H1 (cell line): ENCODE results near the gene MLH3. TPM values are rescaled to one million over a fixed set of nuclear protein-coding genes. Genes with fewer than 3 reads are reported as not detected.
A peak's percentile ranks its signal among the peaks of the same experiment; 100 is the strongest.

Experiments used
- CTCF ChIA-PET: fragments of 300-600 bp; sonication (Branson Sonifier 250); formaldehyde crosslinking; loops from one replicate; lab custom pipeline; 2021; ENCODE audit not compliant: partially characterized antibody; lab: Charles Lee
- POLR2A ChIA-PET: fragments of 300-600 bp; sonication (Branson Sonifier 250); formaldehyde crosslinking; loops from one replicate; lab custom pipeline; 2021; ENCODE audit warnings: inconsistent platforms; ENCODE audit not compliant: partially characterized antibody; lab: Charles Lee
- DNase-seq, 2 experiments: peaks; one replicate each; pipeline versions ENCODE4 v3.0.0 to v3.0.0-alpha.2; 2010 to 2022; ENCODE audit warnings: low spot score in 2 of 2, low read depth in 1 of 2, mixed read lengths in 1 of 2
- FAIRE-seq: peaks from 2 replicates; lab custom pipeline; 2011; peaks lifted over from hg19 to GRCh38; lab: Jason Lieb, UNC
- H2AFZ ChIP-seq: 2 replicates; pipeline ENCODE4 v1.8.1; 2012; ENCODE audit warnings: low read length, inconsistent platforms
- H2AK5ac ChIP-seq: 2 replicates; pipeline ENCODE4 v1.6.1; 2013; ENCODE audit warnings: low read depth, low read length
- H2BK120ac ChIP-seq: replicated peaks from 2 replicates; pipeline ENCODE3; 2013; ENCODE audit warnings: low read depth, low read length, inconsistent platforms
- H2BK12ac ChIP-seq: 2 replicates; pipeline ENCODE4 v1.6.1; 2013; ENCODE audit warnings: low read depth, low read length
- H2BK15ac ChIP-seq: 2 replicates; pipeline ENCODE4 v1.6.1; 2013; ENCODE audit warnings: low read length
- H2BK20ac ChIP-seq: 2 replicates; pipeline ENCODE4 v1.6.1; 2013; ENCODE audit warnings: low read length
- H2BK5ac ChIP-seq: 2 replicates; pipeline ENCODE4 v1.6.1; 2013; ENCODE audit warnings: low read depth, low read length
- H3K14ac ChIP-seq: 2 replicates; pipeline ENCODE4 v1.6.1; 2013; ENCODE audit warnings: inconsistent platforms; ENCODE audit not compliant: insufficient read length
- H3K18ac ChIP-seq: 2 replicates; pipeline ENCODE4 v1.6.1; 2013; ENCODE audit warnings: low read length; ENCODE audit errors: extremely low read depth
- H3K23ac ChIP-seq: 2 replicates; pipeline ENCODE4 v1.6.1; 2013; ENCODE audit warnings: inconsistent platforms; ENCODE audit not compliant: insufficient read length
- H3K23me2 ChIP-seq: 2 replicates; pipeline ENCODE4 v1.6.1; 2013; ENCODE audit warnings: low read depth, low read length
- H3K27ac ChIP-seq: 2 replicates; pipeline ENCODE4 v1.6.1; 2011; ENCODE audit warnings: low read depth, low read length, inconsistent platforms
- H3K27me3 ChIP-seq, 4 experiments: replicated peaks in 1 of 4; 1 replicate in 1 of 4; 2 replicates in 3 of 4; pipeline versions ENCODE4 v1.6.1 to v1.8.1; 2011 to 2013; ENCODE audit warnings: low read length in 3 of 4, mild to moderate bottlenecking in 3 of 4, inconsistent platforms in 2 of 4, mixed read lengths in 2 of 4, moderate library complexity in 1 of 4; ENCODE audit not compliant: control insufficient read depth in 3 of 4, insufficient read depth in 3 of 4; ENCODE audit errors: extremely low read depth in 1 of 4
- H3K36me3 ChIP-seq, 4 experiments: 2 replicates each; pipeline versions ENCODE4 v1.6.1 to v1.8.1; 2011 to 2013; ENCODE audit warnings: mild to moderate bottlenecking in 4 of 4, low read length in 3 of 4, moderate library complexity in 2 of 4, control low read depth in 1 of 4, inconsistent platforms in 1 of 4; ENCODE audit not compliant: insufficient read depth in 4 of 4, control insufficient read depth in 2 of 4
- H3K4ac ChIP-seq: replicated peaks from 2 replicates; pipeline ENCODE3; 2013; ENCODE audit warnings: low read length, low read depth, mixed read lengths, inconsistent platforms; ENCODE audit not compliant: insufficient read length
- H3K4me1 ChIP-seq, 4 experiments: replicated peaks in 1 of 4; 1 replicate in 1 of 4; 2 replicates in 3 of 4; pipeline versions ENCODE4 v1.6.1 to v1.8.1; 2011 to 2013; ENCODE audit warnings: low read length in 3 of 4, inconsistent platforms in 2 of 4, mixed read lengths in 1 of 4; ENCODE audit not compliant: insufficient read depth in 4 of 4, control insufficient read depth in 3 of 4
- H3K4me2 ChIP-seq, 2 experiments: 2 replicates each; pipeline versions ENCODE4 v1.6.1 to v1.8.1; 2011 to 2013; ENCODE audit warnings: low read depth in 2 of 2, low read length in 2 of 2, control low read depth in 1 of 2, inconsistent platforms in 1 of 2, mild to moderate bottlenecking in 1 of 2; ENCODE audit not compliant: insufficient read depth in 1 of 2
- H3K4me3 ChIP-seq, 4 experiments: fragments of 200-600, 300-600 bp in 1 of 4; sonication (generic), shearing (Covaris generic), sonication (Bioruptor Twin) in 1 of 4; 2 replicates each; pipeline versions ENCODE4 v1.5.1 to v1.8.1; 2011 to 2016; ENCODE audit warnings: low read length in 4 of 4, low read depth in 3 of 4, control low read depth in 2 of 4, inconsistent platforms in 2 of 4, mild to moderate bottlenecking in 2 of 4, mixed read lengths in 1 of 4, moderate library complexity in 1 of 4; ENCODE audit not compliant: insufficient read depth in 2 of 4; ENCODE audit errors: extremely low read depth in 1 of 4
- H3K56ac ChIP-seq: replicated peaks from 2 replicates; pipeline ENCODE3; 2013; ENCODE audit warnings: low read depth, mild to moderate bottlenecking, mixed read lengths, low read length, inconsistent platforms; ENCODE audit not compliant: insufficient read length
- H3K79me1 ChIP-seq: 2 replicates; pipeline ENCODE4 v1.6.1; 2013; ENCODE audit warnings: low read depth, low read length, control low read depth
- H3K79me2 ChIP-seq, 2 experiments: 2 replicates each; pipeline versions ENCODE4 v1.6.1 to v1.8.1; 2012 to 2013; ENCODE audit warnings: low read length in 2 of 2, mild to moderate bottlenecking in 2 of 2, inconsistent platforms in 1 of 2; ENCODE audit not compliant: insufficient read depth in 2 of 2, control insufficient read depth in 1 of 2
- H3K9ac ChIP-seq, 4 experiments: replicated peaks in 1 of 4; 1 replicate in 1 of 4; 2 replicates in 3 of 4; pipeline versions ENCODE4 v1.6.1 to v1.8.1; 2011 to 2013; ENCODE audit warnings: low read depth in 3 of 4, low read length in 3 of 4, control low read depth in 2 of 4, mild to moderate bottlenecking in 2 of 4, moderate library complexity in 2 of 4, inconsistent platforms in 1 of 4; ENCODE audit errors: extremely low read depth in 1 of 4
- H3K9me3 ChIP-seq, 2 experiments: 2 replicates each; pipeline versions ENCODE4 v1.6.1 to v1.8.1; 2012 to 2013; ENCODE audit warnings: mild to moderate bottlenecking in 2 of 2, moderate library complexity in 2 of 2, control low read depth in 1 of 2, inconsistent platforms in 1 of 2, low read depth in 1 of 2, low read length in 1 of 2, mixed read lengths in 1 of 2; ENCODE audit not compliant: insufficient read depth in 2 of 2
- H4K20me1 ChIP-seq, 2 experiments: replicated peaks in 1 of 2; 2 replicates each; pipeline versions ENCODE3 to v1.8.1; 2011 to 2013; ENCODE audit warnings: inconsistent platforms in 2 of 2, low read length in 2 of 2, mild to moderate bottlenecking in 1 of 2; ENCODE audit not compliant: insufficient read depth in 2 of 2, control insufficient read depth in 1 of 2
- H4K5ac ChIP-seq: 2 replicates; pipeline ENCODE4 v1.6.1; 2013; ENCODE audit warnings: low read length, low read depth, mixed read lengths, inconsistent platforms; ENCODE audit not compliant: insufficient read length
- H4K8ac ChIP-seq: 2 replicates; pipeline ENCODE4 v1.8.0; 2013; ENCODE audit warnings: mild to moderate bottlenecking, moderate library complexity, low read length, inconsistent platforms; ENCODE audit not compliant: insufficient read depth; ENCODE audit errors: extremely low read depth
- H4K91ac ChIP-seq: replicated peaks from 2 replicates; pipeline ENCODE3; 2013; ENCODE audit warnings: low read length, mixed read lengths, inconsistent platforms; ENCODE audit not compliant: insufficient read length
- BCL11A ChIP-seq, 2 experiments: IDR thresholded peaks; one replicate each; pipeline ENCODE4 v1.6.1; 2011; ENCODE audit warnings: low read depth in 2 of 2, low read length in 2 of 2, mild to moderate bottlenecking in 2 of 2
- CEBPB ChIP-seq: IDR thresholded peaks from 2 replicates; pipeline ENCODE4 v1.6.1; 2012; ENCODE audit warnings: low read depth, low read length
- WGBS, 2 experiments: shearing (Covaris generic) in 1 of 2; methylation state at CpG; one replicate each; pipeline versions ENCODE4 v1.1.6 to v1.1.7; 2013 to 2015; ENCODE audit warnings: low lambda C conversion rate in 2 of 2, mixed read lengths in 2 of 2, inconsistent platforms in 1 of 2, low coverage in 1 of 2, missing lambda C conversion rate in 1 of 2; ENCODE audit not compliant: insufficient replicate concordance in 2 of 2, insufficient coverage in 1 of 2, insufficient read length in 1 of 2; ENCODE audit errors: extremely low coverage in 1 of 2, missing lambda C conversion rate in 1 of 2; 5-methylcytosine and 5-hydroxymethylcytosine counted together
- polyA plus RNA-seq, 7 experiments: library from polyadenylated mRNA; depleted of rRNA in 3 of 7; stranded (reverse) in 5 of 7; unstranded in 2 of 7; fragments of >200 nt in 5 of 7; fragments of 200-250 nt in 2 of 7; gene quantifications; 1 replicate in 5 of 7; 2 replicates in 1 of 7; 4 replicates in 1 of 7; pipeline versions ENCODE4 v1.2.1 to v1.2.3, GENCODE V29; 2011 to 2013; ENCODE audit warnings: missing spikeins in 2 of 7, mixed read lengths in 2 of 7
- total RNA-seq: library from RNA; stranded (reverse); fragmentation: NEBNext Ultra II Directional; extraction: Animal tissue kit (Norgen Biotek cat#: 25700); gene quantifications from 2 replicates; pipeline ENCODE4 v1.2.1, GENCODE V29; 2021

Gene MLH3
- total and polyA plus RNA-seq, 2 of the 8 experiments (the other 6 are each of a cell fraction or from before 2014, with no cell fraction given): 9.3 to 20.1 TPM

- peak overlapping the region in 1 of 2 experiments; percentile 45; a peak in 1 of 4 replicates for H3K4me2 ChIP-seq
- no peak overlapping the region for H2BK120ac ChIP-seq
- H3K56ac ChIP-seq: no peak overlapping the region
- FAIRE-seq: no peak
- H4K8ac ChIP-seq: no peak overlapping the region
- peaks cover 0 to 2% (median 1%) of the 10 kb centered on the region in 4 experiments; a peak in 1 of 7 replicates for H3K27me3 ChIP-seq
- no peak overlapping the region; the same call in 1 of the 2 replicates for H2BK5ac ChIP-seq
- no peaks in the 10 kb centered on the region for H3K9me3 ChIP-seq
- no peak for DNase-seq
- peaks cover 0 to 31% (median 24%) of the 10 kb centered on the region in 4 experiments; a peak in 6 of 7 replicates for H3K4me1 ChIP-seq
- no peaks in the 10 kb centered on the region for H3K79me2 ChIP-seq
- H3K9ac ChIP-seq: no peak overlapping the region
- POLR2A ChIA-PET: interaction anchor here (0.6 to 1.3 kb wide), 5 partner anchors 18 to 108 kb away, joined by 3 to 6 read pairs (median 3); partner anchors contain the start of gene PGF
- H3K4ac ChIP-seq: no peak overlapping the region
- H2BK12ac ChIP-seq: no peak overlapping the region
- H3K23me2 ChIP-seq: no peaks in the 10 kb centered on the region
- no peak overlapping the region for H4K91ac ChIP-seq
- H4K20me1 ChIP-seq: no peaks in the 10 kb centered on the region
- no peak overlapping the region for H3K18ac ChIP-seq
- no peak overlapping the region for H2AK5ac ChIP-seq
- H3K79me1 ChIP-seq: no peaks in the 10 kb centered on the region
- 88% methylated on average over 4 of the region's 4 CpGs; no CpG with 5 or more reads in 1 of the 2 experiments for WGBS, 2 experiments
- CTCF ChIA-PET: interaction anchor here (0.8 to 4.5 kb wide), 16 partner anchors 8 to 120 kb away, joined by 3 to 30 read pairs (median 6); partner anchors contain the start of genes EIF2B2 and ZC2HC1C
- no peaks in the 10 kb centered on the region for H3K36me3 ChIP-seq
- no peak overlapping the region for H3K4me3 ChIP-seq
- TF ChIP-seq CEBPB (no peak), BCL11A (IDR thresholded peaks at IDR 0.05; ENCODE audit: low read depth in 2 of 2, low read length in 2 of 2) (no peak)
- no peak overlapping the region for H4K5ac ChIP-seq
- no peak overlapping the region for H2AFZ ChIP-seq
- no peak overlapping the region for H3K27ac ChIP-seq
- H3K14ac ChIP-seq: no peak overlapping the region
- no peak overlapping the region for H2BK20ac ChIP-seq
- H2BK15ac ChIP-seq: peak overlapping the region; percentile 83; the same call in 1 of the 2 replicates
- H3K23ac ChIP-seq: no peak overlapping the region
These were observed 70.9 kb downstream of the MLH3 start for GRCh38 chr14:74980398-74980730.
